Loucy (cell line): Measurements from ENCODE around the gene MEPCE.
A peak's percentile ranks its signal among the peaks of the same experiment; 100 is the strongest.

Experiments
- H2AFZ ChIP-seq: fragments of 200-600 bp; sonication (generic); 2 replicates; pipeline ENCODE4 v1.6.0; 2016; ENCODE audit warnings: antibody characterized with exemption, mild to moderate bottlenecking, low read length, moderate library complexity
- H3F3A ChIP-seq: fragments of 200-600 bp; 2 replicates; pipeline ENCODE4 v1.6.0; 2016; ENCODE audit warnings: antibody characterized with exemption, low read depth, mild to moderate bottlenecking
- H3K27me3 ChIP-seq: fragments of 200-600 bp; sonication (generic); 2 replicates; pipeline ENCODE4 v1.6.1; 2014; ENCODE audit warnings: low read length, mild to moderate bottlenecking; ENCODE audit not compliant: insufficient read depth, poor library complexity, severe bottlenecking
- H3K36me3 ChIP-seq: fragments of 200-600 bp; sonication (generic); 2 replicates; pipeline ENCODE4 v1.6.1; 2016; ENCODE audit warnings: low read length; ENCODE audit not compliant: insufficient read depth
- H3K4me1 ChIP-seq: fragments of 200-600 bp; sonication (generic); 2 replicates; pipeline ENCODE4 v1.5.1; 2014; ENCODE audit warnings: low read length, mild to moderate bottlenecking; ENCODE audit not compliant: insufficient read depth, poor library complexity, severe bottlenecking
- H3K4me2 ChIP-seq: fragments of 200-600 bp; sonication (generic); 2 replicates; pipeline ENCODE4 v1.6.0; 2014; ENCODE audit warnings: antibody characterized with exemption, low read length, low read depth, mild to moderate bottlenecking; ENCODE audit not compliant: poor library complexity, severe bottlenecking
- H3K4me3 ChIP-seq: fragments of 200-600 bp; sonication (generic); 2 replicates; pipeline ENCODE4 v1.5.1; 2014; ENCODE audit warnings: low read length, mild to moderate bottlenecking, mixed read lengths; ENCODE audit not compliant: poor library complexity, severe bottlenecking
- H3K79me2 ChIP-seq: fragments of 200-600 bp; sonication (generic); 2 replicates; pipeline ENCODE4 v1.6.1; 2014; ENCODE audit warnings: low read length; ENCODE audit not compliant: insufficient read depth
- H3K9ac ChIP-seq: fragments of 200-600 bp; sonication (generic); 2 replicates; pipeline ENCODE4 v1.6.0; 2014; ENCODE audit warnings: mild to moderate bottlenecking, low read depth, low read length, moderate library complexity; ENCODE audit not compliant: poor library complexity, severe bottlenecking
- H3K9me2 ChIP-seq: fragments of 200-600 bp; sonication (generic); replicated peaks from 2 replicates; pipeline ENCODE4 v1.6.1; 2016; ENCODE audit warnings: low read depth, low read length, mixed read lengths
- H3K9me3 ChIP-seq: fragments of 200-600 bp; sonication (generic); 2 replicates; pipeline ENCODE4 v1.6.1; 2014; ENCODE audit warnings: mild to moderate bottlenecking, antibody characterized with exemption, low read length, low read depth; ENCODE audit not compliant: insufficient read depth
- H4K20me1 ChIP-seq: fragments of 200-600 bp; sonication (generic); 2 replicates; pipeline ENCODE4 v1.6.0; 2014; ENCODE audit warnings: antibody characterized with exemption, low read length, mild to moderate bottlenecking; ENCODE audit not compliant: insufficient read depth, poor library complexity, severe bottlenecking
- CTCF ChIP-seq: fragments of 200-600 bp; sonication (generic); conservative IDR thresholded peaks from 2 replicates; pipeline ENCODE4 v1.5.1; 2014; ENCODE audit warnings: mild to moderate bottlenecking, antibody characterized with exemption, low read length
- EZH2phosphoT487 ChIP-seq: fragments of 200-600 bp; IDR thresholded peaks from 2 replicates; pipeline ENCODE4 v1.6.1; 2018; ENCODE audit warnings: antibody characterized with exemption, mild to moderate bottlenecking, moderate library complexity, borderline replicate concordance

The MEPCE gene

DNA sequence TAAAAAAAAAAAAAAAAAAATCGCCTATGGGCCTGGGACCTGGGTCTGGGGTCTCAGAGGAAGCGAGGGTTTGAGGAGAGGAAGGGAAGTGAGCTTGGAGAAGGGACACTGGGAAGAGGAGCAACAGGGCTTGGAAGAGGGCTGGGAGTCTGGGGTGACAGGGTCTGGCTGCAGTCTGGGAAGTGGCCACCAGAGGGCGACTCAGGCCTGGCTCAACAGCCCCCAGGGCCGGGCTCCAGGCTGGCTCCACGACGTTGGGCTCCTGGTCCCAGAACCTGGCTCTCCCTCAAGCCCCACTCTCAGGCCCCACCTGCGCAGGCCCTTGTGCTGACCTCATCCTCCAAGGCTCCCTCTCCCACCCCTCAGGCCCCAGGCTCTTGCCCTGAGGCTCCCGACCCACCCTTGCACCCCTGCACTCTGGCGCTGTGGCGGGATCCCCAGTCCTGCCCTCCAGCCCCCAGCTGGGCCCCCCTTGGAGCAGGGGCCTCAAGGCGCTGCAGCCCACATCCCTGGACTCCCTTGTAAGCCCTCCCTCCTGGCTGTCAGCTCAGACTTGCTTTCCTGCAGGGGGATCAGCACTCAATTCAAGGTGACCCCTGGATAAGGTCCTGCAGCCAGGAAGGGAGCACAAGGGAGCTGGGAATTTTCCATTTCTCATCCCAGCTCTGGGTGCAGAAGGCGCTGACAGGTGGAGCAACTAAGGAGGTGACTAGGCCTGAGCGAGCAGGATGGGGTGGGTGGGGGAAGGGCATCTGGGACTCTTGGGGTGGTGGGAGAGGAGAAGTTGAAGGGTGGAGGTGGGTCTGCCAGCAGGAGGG lies 39.8 kb downstream of the MEPCE start:
- Histone ChIP-seq H2AFZ (no peak overlapping the region), H3K27me3 (no peaks in the 10 kb centered on the region), H3K9me3 (no peaks in the 10 kb centered on the region), H3F3A (no peaks in the 10 kb centered on the region), H3K9me2 (no peaks in the 10 kb centered on the region), H3K4me3 (no peak overlapping the region), H3K79me2 (peaks cover 16% of the 10 kb centered on the region; the same call in 1 of the 2 replicates), H4K20me1 (peaks cover 44% of the 10 kb centered on the region), H3K36me3 (peaks cover 32% of the 10 kb centered on the region; the same call in 1 of the 2 replicates), H3K4me2 (peak overlapping the region; percentile 29), H3K9ac (no peak overlapping the region), H3K4me1 (peaks cover 19% of the 10 kb centered on the region)
- TF ChIP-seq CTCF: peak; percentile 77
- TF ChIP-seq EZH2phosphoT487: no peak

- peaks cover 60% of the 10 kb centered on the region for H4K20me1 ChIP-seq
- no peaks in the 10 kb centered on the region for H3K9me3 ChIP-seq
- H3F3A ChIP-seq: no peaks in the 10 kb centered on the region
- no peak overlapping the region for H3K4me3 ChIP-seq
- TF ChIP-seq EZH2phosphoT487 (no peak), CTCF (no peak)
- no peaks in the 10 kb centered on the region for H3K9me2 ChIP-seq
- H3K4me2 ChIP-seq: no peak overlapping the region
- H3K36me3 ChIP-seq: peaks cover 25% of the 10 kb centered on the region; the same call in 1 of the 2 replicates
- H3K9ac ChIP-seq: no peak overlapping the region
- H3K79me2 ChIP-seq: peaks cover 32% of the 10 kb centered on the region
- H3K27me3 ChIP-seq: no peaks in the 10 kb centered on the region
- H3K4me1 ChIP-seq: peaks cover 29% of the 10 kb centered on the region
- no peak overlapping the region for H2AFZ ChIP-seq
Observed at GRCh38 chr7:100471021-100471420, 41.4 kb downstream of the MEPCE start.

DNA sequence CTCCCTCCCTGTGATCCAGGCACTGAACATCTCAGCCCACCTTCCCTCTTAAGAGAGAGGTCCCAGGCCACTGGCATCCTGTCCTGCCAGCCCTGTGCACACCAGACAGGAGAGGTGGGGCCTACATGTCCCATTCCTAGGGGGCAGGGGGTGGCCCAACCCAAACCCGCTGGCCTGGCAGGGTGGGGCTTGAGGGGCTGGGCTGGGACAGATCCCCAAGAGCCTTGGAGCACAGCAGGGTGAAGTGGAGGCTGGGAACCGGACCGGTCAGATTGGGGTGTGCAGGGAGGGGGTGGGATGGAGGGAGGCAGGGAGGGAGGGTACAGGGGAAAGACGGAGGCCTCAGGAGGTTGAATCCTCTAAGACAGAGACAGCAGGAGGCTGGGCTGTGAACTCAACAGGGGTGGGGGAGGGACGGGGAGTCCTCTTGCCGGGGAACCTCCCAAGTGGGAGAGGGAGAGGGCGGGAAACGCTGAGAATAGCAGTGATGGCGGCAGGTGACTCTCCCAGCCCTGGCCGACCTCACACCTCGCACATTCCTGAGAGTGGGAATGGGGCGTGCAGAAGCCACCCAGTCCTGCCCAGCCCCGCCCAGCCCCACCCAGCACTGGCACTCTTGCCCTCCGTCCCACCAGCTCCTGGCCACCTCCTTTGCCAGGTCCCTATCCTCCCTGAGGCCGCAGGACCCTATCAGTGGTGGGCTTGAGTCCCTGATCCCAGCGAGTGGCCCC lies 42.7 kb downstream of the MEPCE start:
- H2AFZ ChIP-seq: no peak overlapping the region
- peaks cover 44% of the 10 kb centered on the region for H3K79me2 ChIP-seq
- TF ChIP-seq CTCF (no peak), EZH2phosphoT487 (no peak)
- no peaks in the 10 kb centered on the region for H3K27me3 ChIP-seq
- H3K36me3 ChIP-seq: peaks cover 18% of the 10 kb centered on the region; the same call in 1 of the 2 replicates
- H3K4me2 ChIP-seq: peak overlapping the region; percentile 59
- H3K4me1 ChIP-seq: peaks cover 40% of the 10 kb centered on the region
- peaks cover 72% of the 10 kb centered on the region for H4K20me1 ChIP-seq
- peak overlapping the region; percentile 44 for H3K9ac ChIP-seq
- H3K9me2 ChIP-seq: no peaks in the 10 kb centered on the region
- peak overlapping the region; percentile 41 for H3K4me3 ChIP-seq
- no peaks in the 10 kb centered on the region for H3F3A ChIP-seq
- no peaks in the 10 kb centered on the region for H3K9me3 ChIP-seq
